Putamen (tissue), 1 donor: ENCODE data around the gene NFE2L2.
"Not testable (repeated sequence)": the region's sequence is repeated elsewhere in the genome, so short reads cannot be mapped to it uniquely, and the experiment has no call there.

Experiments used
- DNase-seq: peaks from one replicate; pipeline ENCODE4 v3.0.0-alpha.2; 2016; ENCODE audit warnings: low spot score

NFE2L2 gene

DNA sequence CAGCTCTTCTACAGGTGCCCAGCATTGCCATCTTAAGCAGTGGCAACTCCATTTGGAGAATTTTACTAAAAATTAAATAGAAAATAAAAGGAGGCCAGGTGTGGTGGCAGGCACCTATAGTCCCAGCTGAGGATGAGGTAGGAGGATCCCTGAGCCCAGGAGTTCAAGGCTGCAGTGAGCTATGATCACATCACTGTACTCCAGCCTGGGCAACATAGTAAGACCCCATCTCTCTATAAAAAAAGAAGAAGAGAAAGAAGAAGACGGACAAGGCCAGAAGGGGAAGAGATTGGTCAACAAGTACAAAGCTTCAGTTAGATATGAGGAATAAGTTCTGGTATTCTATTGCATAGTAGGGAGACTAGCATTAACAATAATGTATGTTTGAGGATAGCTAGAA lies 73.6 kb downstream of the NFE2L2 start:
- DNase-seq, result no peak

DNA sequence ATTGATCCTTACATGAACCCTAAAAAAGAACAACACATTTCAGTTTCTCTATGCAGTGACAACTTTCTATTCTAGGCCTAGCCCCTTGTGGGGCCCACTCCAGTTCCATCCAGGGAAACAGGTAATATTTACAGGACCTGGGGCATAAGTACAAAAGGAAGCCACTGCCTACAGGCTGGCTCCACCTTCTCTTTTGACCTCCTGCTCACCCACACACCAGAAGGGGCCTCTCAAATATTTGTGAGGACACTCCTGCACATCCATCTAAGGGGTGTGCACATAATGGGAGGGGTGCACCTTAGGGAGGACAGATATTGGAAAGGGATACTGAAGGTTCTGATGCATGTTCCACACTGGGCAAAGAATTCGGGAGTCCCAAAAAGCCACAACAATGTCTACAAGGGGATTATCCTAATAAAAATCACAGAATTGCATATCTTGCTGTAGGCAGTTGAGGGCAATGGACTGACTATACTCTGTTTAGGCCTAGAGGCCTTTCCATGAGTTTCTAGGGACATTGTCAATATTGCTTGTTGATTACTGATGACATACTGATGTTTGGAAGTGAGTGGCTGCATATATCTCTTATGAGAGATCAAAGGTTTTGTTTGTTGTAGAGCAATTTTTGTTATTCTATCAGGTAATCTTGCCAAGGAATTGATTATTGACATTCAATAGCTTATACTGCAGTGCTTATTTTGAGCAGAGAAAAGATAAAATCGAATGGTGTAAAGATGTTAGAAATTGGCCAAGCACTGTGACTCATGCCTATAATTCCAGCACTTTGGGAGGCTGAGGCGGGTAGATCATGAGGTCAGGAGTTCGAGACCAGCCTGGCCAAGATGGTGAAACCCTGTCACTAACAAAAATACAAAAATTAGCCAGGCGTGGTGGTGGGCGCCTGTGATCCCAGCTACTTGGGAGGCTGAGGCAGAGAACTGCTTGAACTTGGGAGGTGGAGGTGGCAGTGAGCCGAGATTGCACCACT lies 75.8 kb downstream of the NFE2L2 start:
- no peak for DNase-seq

DNA sequence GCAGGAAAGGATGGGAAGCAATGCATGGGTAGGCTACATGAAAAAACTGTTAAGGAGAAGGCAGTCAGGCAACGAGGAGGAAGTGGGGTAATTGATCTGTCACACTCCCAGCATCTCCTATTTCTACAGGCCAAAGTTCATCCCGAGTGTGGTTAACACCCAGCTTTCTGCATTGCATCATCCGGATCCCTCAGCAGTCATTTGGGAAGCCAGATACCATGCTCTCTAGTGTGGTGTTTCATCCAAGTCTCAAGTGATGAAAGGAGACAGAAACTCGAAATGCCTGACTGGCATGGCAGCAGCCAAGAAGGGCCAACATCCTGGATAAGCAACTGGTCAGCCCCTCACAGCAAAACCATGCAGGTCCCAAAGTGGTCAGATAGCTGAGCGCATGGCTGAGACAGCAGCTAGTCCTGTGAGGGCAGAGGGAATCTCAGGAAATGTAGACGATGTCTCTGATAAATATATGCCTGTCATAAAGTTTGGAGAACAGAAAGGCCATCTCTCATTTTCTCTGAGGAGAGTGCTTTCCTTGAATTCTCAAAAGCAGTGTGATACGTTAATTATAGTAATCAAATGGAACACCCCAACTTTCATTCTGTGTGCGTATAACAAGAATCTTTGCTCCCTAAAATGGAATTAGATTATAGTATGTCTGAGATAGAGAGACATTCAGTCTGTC lies 76.8 kb downstream of the NFE2L2 start:
- DNase-seq, result no peak

DNA sequence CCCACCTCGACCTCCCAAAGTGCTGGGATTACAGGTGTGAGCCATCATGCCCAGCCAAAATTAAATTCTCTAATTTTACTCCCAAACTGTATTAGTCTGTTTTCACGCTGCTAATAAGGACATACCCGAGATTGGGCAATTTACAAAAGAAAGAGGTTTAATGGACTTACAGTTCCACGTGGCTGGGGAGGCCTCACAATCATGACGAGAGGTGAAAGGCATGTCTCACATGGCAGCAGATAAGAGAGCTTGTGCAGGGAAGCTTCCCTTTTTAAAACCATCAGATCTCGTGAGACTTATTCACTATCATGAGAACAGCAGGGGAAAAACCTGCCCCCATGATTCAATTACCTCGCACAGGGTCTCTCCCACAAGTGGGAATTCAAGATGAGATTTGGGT lies 78.5 kb downstream of the NFE2L2 start:
- not testable (repeated sequence) for DNase-seq

DNA sequence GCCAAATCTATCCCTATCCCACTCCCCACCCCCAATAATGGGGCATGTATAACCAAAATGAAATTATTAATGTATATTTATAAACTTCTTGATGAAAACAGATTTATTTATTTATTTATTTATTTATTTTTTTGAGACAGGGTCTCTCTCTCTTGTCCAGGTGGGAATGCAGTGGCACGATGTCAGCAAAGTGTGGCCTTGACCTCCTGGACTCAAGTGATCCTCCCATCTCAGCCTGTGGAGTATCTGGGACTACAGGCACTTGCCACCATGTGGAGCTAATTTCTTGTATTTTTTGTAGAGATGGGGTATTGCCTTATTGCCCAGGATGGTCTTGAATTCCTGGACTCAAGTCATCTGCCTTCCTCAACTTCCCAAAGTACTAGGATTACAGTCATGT lies 79.9 kb downstream of the NFE2L2 start:
- DNase-seq, result no peak

DNA sequence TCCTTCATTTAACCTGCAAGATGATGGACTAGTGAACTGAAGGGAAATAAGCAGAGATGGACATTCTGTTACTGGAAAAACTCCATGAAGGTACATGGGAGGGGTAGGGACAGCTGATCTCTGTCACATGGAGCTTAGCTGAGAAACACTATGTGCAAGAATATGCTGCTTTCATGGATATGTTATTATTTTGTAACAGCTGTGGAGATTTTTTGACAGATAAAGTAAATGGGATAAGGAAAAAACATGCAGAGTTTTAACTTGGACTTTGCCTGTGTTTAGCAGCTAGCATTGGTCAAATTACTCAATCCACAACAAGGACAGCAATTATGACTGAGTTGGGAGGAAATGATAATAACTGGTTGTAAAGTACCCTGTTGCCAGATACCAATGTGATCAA lies 80.7 kb downstream of the NFE2L2 start:
- DNase-seq, result no peak
